Nephron progenitor cell (in vitro differentiated cells): ENCODE results near the gene CALHM5.

ENCODE experiments used
- DNase-seq: peaks from one replicate; pipeline ENCODE4 v3.0.0; 2021
- H3K27ac Mint-ChIP-seq: 2 replicates; pipeline ENCODE4 v1.8.0; 2021; ENCODE audit warnings: mild to moderate bottlenecking, moderate library complexity, mixed read lengths
- H3K27me3 Mint-ChIP-seq: 2 replicates; pipeline ENCODE4 v1.8.0; 2021; ENCODE audit warnings: mild to moderate bottlenecking, low read depth, mixed read lengths; ENCODE audit not compliant: poor library complexity
- H3K36me3 Mint-ChIP-seq: 2 replicates; pipeline ENCODE4 v1.8.0; 2021; ENCODE audit warnings: low read depth, mixed read lengths
- H3K4me1 Mint-ChIP-seq: 2 replicates; pipeline ENCODE4 v1.8.0; 2021; ENCODE audit warnings: mixed read lengths
- H3K4me3 Mint-ChIP-seq: 2 replicates; pipeline ENCODE4 v1.8.0; 2021; ENCODE audit warnings: mild to moderate bottlenecking, moderate library complexity, mixed read lengths
- H3K9me3 Mint-ChIP-seq: 2 replicates; pipeline ENCODE4 v1.8.0; 2021; ENCODE audit warnings: mild to moderate bottlenecking, moderate library complexity, mixed read lengths
- CTCF ChIP-seq: fragments of 200-600 bp; sonication (generic); IDR thresholded peaks from 2 replicates; pipeline ENCODE4 v1.5.0; 2021; ENCODE audit warnings: antibody characterized with exemption

CALHM5 gene

DNA sequence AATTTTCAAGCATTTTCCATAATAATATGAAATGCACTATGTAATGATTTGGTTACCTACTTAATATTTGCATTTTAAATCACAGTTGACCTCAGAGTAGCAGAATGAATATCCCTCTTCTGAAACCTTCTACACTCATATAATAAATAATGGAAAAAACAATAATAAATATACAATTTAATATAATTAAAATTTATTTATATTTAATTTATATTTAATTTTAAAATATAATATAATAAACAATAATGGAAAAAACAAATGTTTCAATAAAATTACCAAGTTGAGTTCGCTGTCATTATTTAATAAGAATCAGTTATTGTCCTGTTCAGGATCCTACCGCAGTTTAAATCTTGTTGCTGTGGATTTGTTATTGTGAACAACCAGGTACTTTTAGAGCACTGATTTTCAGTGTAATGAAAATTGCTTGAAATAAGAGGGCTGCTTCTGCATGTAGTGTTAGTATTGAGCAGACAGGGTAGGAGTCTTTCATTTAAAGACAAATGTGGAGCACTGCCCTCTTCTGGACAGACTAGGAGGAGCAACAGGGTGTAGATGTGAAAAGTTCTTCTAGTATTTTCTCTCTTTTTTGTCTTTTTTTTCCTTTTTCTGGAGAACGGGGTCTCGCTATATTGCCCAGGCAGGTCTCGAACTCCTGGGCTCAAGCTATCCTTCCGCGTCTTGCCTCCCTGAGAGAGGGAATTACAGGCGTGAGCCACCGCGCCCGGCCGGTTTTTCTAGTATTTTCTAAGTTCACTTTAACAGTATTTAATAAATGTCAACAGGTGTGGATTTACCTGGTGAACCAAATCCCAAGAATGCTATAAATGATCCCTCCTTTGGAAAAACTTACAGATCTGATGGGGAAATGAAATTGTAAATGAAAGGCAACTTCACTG is 20.5 kb downstream of the CALHM5 start:
- Mint-ChIP-seq H3K4me1 (peaks cover 46% of the 10 kb centered on the region), H3K27ac (peak overlapping the region; percentile 19), H3K36me3 (no peaks in the 10 kb centered on the region), H3K9me3 (no peaks in the 10 kb centered on the region), H3K27me3 (no peaks in the 10 kb centered on the region), H3K4me3 (no peak overlapping the region)
- DNase-seq = peak; percentile 69
- peak; percentile 66 for TF ChIP-seq CTCF

DNA sequence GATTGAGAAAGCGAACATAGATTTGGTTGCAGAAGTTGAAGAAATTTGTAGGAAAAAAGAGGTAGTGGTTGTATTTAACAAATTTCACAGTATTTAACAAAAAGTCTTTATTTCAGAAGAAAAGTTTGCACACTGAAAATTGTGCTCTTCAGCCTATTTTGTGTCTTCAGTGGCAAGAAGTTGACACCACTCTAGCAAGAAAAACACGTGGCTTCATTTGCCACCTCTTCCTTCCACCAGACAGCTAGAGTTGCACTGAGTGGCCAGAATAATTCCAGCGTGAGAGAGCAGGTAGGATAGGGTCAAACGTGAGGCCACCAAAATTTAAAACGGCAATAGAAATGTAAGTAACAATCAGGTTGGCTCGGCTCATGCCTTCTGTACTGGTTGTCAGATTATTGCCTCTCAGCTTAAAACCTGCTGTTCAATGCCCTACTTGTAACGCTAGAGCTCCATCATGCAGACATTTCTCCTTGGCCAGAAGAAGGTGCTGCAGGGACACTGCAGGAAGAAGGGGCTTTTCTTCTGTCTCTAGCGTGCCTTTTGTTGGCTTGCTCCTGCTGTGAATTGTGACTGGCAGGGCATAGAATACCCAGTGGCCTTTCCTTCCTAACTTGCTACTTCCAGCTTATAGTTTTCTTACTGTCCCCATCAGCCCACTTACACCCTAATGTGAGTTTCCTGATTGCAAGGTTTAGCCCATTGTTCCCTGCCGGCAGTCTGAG is 22.0 kb downstream of the CALHM5 start:
- no peaks in the 10 kb centered on the region for H3K36me3 Mint-ChIP-seq
- no peak for DNase-seq
- TF ChIP-seq CTCF = no peak
- H3K9me3 Mint-ChIP-seq = no peaks in the 10 kb centered on the region
- H3K4me3 Mint-ChIP-seq = no peak overlapping the region
- H3K27ac Mint-ChIP-seq = no peak overlapping the region
- H3K27me3 Mint-ChIP-seq = peaks cover 3% of the 10 kb centered on the region
- peaks cover 46% of the 10 kb centered on the region for H3K4me1 Mint-ChIP-seq

GRCh38 chr6:116535109-116535508 is 23.7 kb downstream of the CALHM5 start:
- H3K27me3 Mint-ChIP-seq = peaks cover 6% of the 10 kb centered on the region
- no peak for DNase-seq
- H3K4me3 Mint-ChIP-seq = no peak overlapping the region
- H3K36me3 Mint-ChIP-seq = no peaks in the 10 kb centered on the region
- H3K4me1 Mint-ChIP-seq = peaks cover 32% of the 10 kb centered on the region
- H3K9me3 Mint-ChIP-seq = no peaks in the 10 kb centered on the region
- no peak overlapping the region for H3K27ac Mint-ChIP-seq
- TF ChIP-seq CTCF = no peak

- peak; percentile 15 for DNase-seq
- Mint-ChIP-seq H3K4me1 (peaks cover 23% of the 10 kb centered on the region), H3K36me3 (no peaks in the 10 kb centered on the region), H3K27ac (no peak overlapping the region), H3K4me3 (no peak overlapping the region), H3K9me3 (no peaks in the 10 kb centered on the region), H3K27me3 (peaks cover 9% of the 10 kb centered on the region)
- peak; percentile 86 for TF ChIP-seq CTCF
Measured at GRCh38 chr6:116536216-116536621, 24.8 kb downstream of the CALHM5 start.

GRCh38 chr6:116542426-116542825 is 31.0 kb downstream of the CALHM5 start:
- TF ChIP-seq CTCF = no peak
- H3K4me3 Mint-ChIP-seq = no peak overlapping the region
- no peaks in the 10 kb centered on the region for H3K9me3 Mint-ChIP-seq
- peaks cover 6% of the 10 kb centered on the region for H3K4me1 Mint-ChIP-seq
- no peaks in the 10 kb centered on the region for H3K36me3 Mint-ChIP-seq
- no peak for DNase-seq
- no peak overlapping the region for H3K27ac Mint-ChIP-seq
- H3K27me3 Mint-ChIP-seq = peaks cover 17% of the 10 kb centered on the region
